ENCODE data around the gene ECI1.
"Not testable (repeated sequence)": the region's sequence is repeated elsewhere in the genome, so short reads cannot be mapped to it uniquely, and the experiment has no call there.

Gene ECI1

GRCh38 chr16:2205104-2205966 lies 46.1 kb downstream of the ECI1 start, which contains the start of gene MLST8:
TSS of gene MLST8 (plus strand) at chr16:2205454. CDS start at chr16:2206086, 632 bp downstream.
- Histone ChIP-seq H4K20me1 (ENCODE audit: insufficient read depth, low read length) (no peaks in the 10 kb centered on the region), H2AFZ (ENCODE audit: low read depth, low read length) (peak within 1 kb of the TSS; percentile 49), H3K4me1 (ENCODE audit: low read length) (peaks cover 13% of the 10 kb centered on the region), H3K4me3 (ENCODE audit: low read length) (peak within 1 kb of the TSS; percentile 83), H3K9me3 (ENCODE audit: insufficient read depth, low read length) (no peaks in the 10 kb centered on the region), H3K79me2 (ENCODE audit: low read length) (peaks cover 17% of the 10 kb centered on the region), H3K9ac (ENCODE audit: low read length) (peak within 1 kb of the TSS; percentile 78), H3K4me2 (ENCODE audit: low read length) (peak within 1 kb of the TSS; percentile 90), H3K27me3 (ENCODE audit: low read depth, low read length) (0 out of 2 replicates have a peak, but pooled peaks cover 2% of the 10 kb centered on the region), H3K27ac (ENCODE audit: low read length) (peak within 1 kb of the TSS; percentile 70), H3K36me3 (replicated peaks; ENCODE audit: low read depth, low read length) (peaks cover 15% of the 10 kb centered on the region)
- TF ChIP-seq CTCF (IDR thresholded peaks at IDR 0.05; ENCODE audit: low read depth, low read length), result no peak
- no peak for TF ChIP-seq EZH2phosphoT487 (IDR thresholded peaks at IDR 0.05; ENCODE audit: low read depth)

GRCh38 chr16:2204416-2205103 lies 46.8 kb downstream of the ECI1 start:
- Histone ChIP-seq H3K9me3 (ENCODE audit: insufficient read depth, low read length) (no peaks in the 10 kb centered on the region), H3K27me3 (ENCODE audit: low read depth, low read length) (0 out of 2 replicates have a peak, but pooled peaks cover 6% of the 10 kb centered on the region), H3K36me3 (replicated peaks; ENCODE audit: low read depth, low read length) (peaks cover 15% of the 10 kb centered on the region), H3K4me1 (ENCODE audit: low read length) (peaks cover 13% of the 10 kb centered on the region), H3K4me3 (ENCODE audit: low read length) (peak overlapping the region; percentile 83), H3K27ac (ENCODE audit: low read length) (peak overlapping the region; percentile 70), H3K9ac (ENCODE audit: low read length) (peak overlapping the region; percentile 78), H4K20me1 (ENCODE audit: insufficient read depth, low read length) (no peaks in the 10 kb centered on the region), H2AFZ (ENCODE audit: low read depth, low read length) (peak overlapping the region; percentile 49), H3K4me2 (ENCODE audit: low read length) (peak overlapping the region; percentile 90), H3K79me2 (ENCODE audit: low read length) (peaks cover 17% of the 10 kb centered on the region)
- TF ChIP-seq CTCF (IDR thresholded peaks at IDR 0.05; ENCODE audit: low read depth, low read length) (no peak), EZH2phosphoT487 (IDR thresholded peaks at IDR 0.05; ENCODE audit: low read depth) (no peak)

GRCh38 chr16:2203119-2203688 lies 48.2 kb downstream of the ECI1 start:
- not testable (repeated sequence) for H3K9ac ChIP-seq (ENCODE audit: low read length); H2AFZ ChIP-seq (ENCODE audit: low read depth, low read length); H3K4me2 ChIP-seq (ENCODE audit: low read length); H3K9me3 ChIP-seq (ENCODE audit: insufficient read depth, low read length); H3K4me3 ChIP-seq (ENCODE audit: low read length); H3K27ac ChIP-seq (ENCODE audit: low read length); H4K20me1 ChIP-seq (ENCODE audit: insufficient read depth, low read length)
- Histone ChIP-seq H3K36me3 (replicated peaks; ENCODE audit: low read depth, low read length) (peaks cover 13% of the 10 kb centered on the region), H3K4me1 (ENCODE audit: low read length) (peaks cover 13% of the 10 kb centered on the region), H3K79me2 (ENCODE audit: low read length) (peaks cover 17% of the 10 kb centered on the region), H3K27me3 (ENCODE audit: low read depth, low read length) (peaks cover 14% of the 10 kb centered on the region; the same call in 1 of the 2 replicates)

- H3K4me2 ChIP-seq (ENCODE audit: low read length), result no peak overlapping the region
- H3K27ac ChIP-seq (ENCODE audit: low read length), result no peak overlapping the region
- H3K79me2 ChIP-seq (ENCODE audit: low read length), result no peaks in the 10 kb centered on the region
- TF ChIP-seq EZH2phosphoT487 (IDR thresholded peaks at IDR 0.05; ENCODE audit: low read depth) (no peak), CTCF (IDR thresholded peaks at IDR 0.05; ENCODE audit: low read depth, low read length) (no peak)
- H2AFZ ChIP-seq (ENCODE audit: low read depth, low read length), result no peak overlapping the region
- no peaks in the 10 kb centered on the region for H3K36me3 ChIP-seq (replicated peaks; ENCODE audit: low read depth, low read length)
- H3K9me3 ChIP-seq (ENCODE audit: insufficient read depth, low read length), result no peaks in the 10 kb centered on the region
- peaks cover 5% of the 10 kb centered on the region for H3K4me1 ChIP-seq (ENCODE audit: low read length)
- H3K9ac ChIP-seq (ENCODE audit: low read length), result no peak overlapping the region
- no peaks in the 10 kb centered on the region for H4K20me1 ChIP-seq (ENCODE audit: insufficient read depth, low read length)
- no peak overlapping the region for H3K4me3 ChIP-seq (ENCODE audit: low read length)
- peaks cover 35% of the 10 kb centered on the region for H3K27me3 ChIP-seq (ENCODE audit: low read depth, low read length)
Observed at GRCh38 chr16:2200313-2200712, 51.1 kb downstream of the ECI1 start.

Data from OCI-LY3 (cell line).